SU-DHL-6 (cell line): ENCODE measurements around the gene IGSF6.
"Not testable (repeated sequence)": the region's sequence is repeated elsewhere in the genome, so short reads cannot be mapped to it uniquely, and the experiment has no call there.

Source experiments
- CTCF ChIP-seq: fragments of 200-600 bp; sonication (generic); IDR thresholded peaks from one replicate; pipeline ENCODE4 v1.5.1; 2017; ENCODE audit warnings: antibody characterized with exemption, mild to moderate bottlenecking, low read length, moderate library complexity; ENCODE audit not compliant: insufficient read depth, poor library complexity, severe bottlenecking
- EZH2phosphoT487 ChIP-seq: fragments of 200-600 bp; sonication (generic), shearing (Covaris generic); conservative IDR thresholded peaks from 2 replicates; pipeline ENCODE4 v1.6.1; 2018; ENCODE audit warnings: mild to moderate bottlenecking, antibody characterized with exemption, low read length, moderate library complexity, mixed read lengths

- TF ChIP-seq CTCF, EZH2phosphoT487: not testable (repeated sequence)
Measured at GRCh38 chr16:21690967-21691366, 38.6 kb upstream of the IGSF6 start.
